NCI-H748 (cell line): ENCODE results near the gene PARVB.
"Not testable (repeated sequence)": the region's sequence is repeated elsewhere in the genome, so short reads cannot be mapped to it uniquely, and the experiment has no call there.

ENCODE experiments used
- DNase-seq: peaks from one replicate; lab custom pipeline; 2025; ENCODE audit not compliant: unreplicated experiment; lab: John Stamatoyannopoulos, UW

Gene PARVB

GRCh38 chr22:44103735-44104480 lies 79.8 kb downstream of the PARVB start:
- no peak for DNase-seq

GRCh38 chr22:44107340-44107739 lies 83.2 kb downstream of the PARVB start:
- DNase-seq: no peak

- DNase-seq: no peak
These were observed 84.0 kb downstream of the PARVB start for GRCh38 chr22:44108076-44108475.

- no peak for DNase-seq
These were observed 84.8 kb downstream of the PARVB start for GRCh38 chr22:44108806-44109385.

- no peak for DNase-seq
These were observed 85.3 kb downstream of the PARVB start for GRCh38 chr22:44109416-44109815.

GRCh38 chr22:44110656-44111055 lies 86.6 kb downstream of the PARVB start:
- not testable (repeated sequence) for DNase-seq

GRCh38 chr22:44111562-44112155 lies 87.6 kb downstream of the PARVB start:
- no peak for DNase-seq

GRCh38 chr22:44112191-44112590 lies 88.1 kb downstream of the PARVB start:
- no peak for DNase-seq

GRCh38 chr22:44116331-44116730 lies 92.2 kb downstream of the PARVB start:
- no peak for DNase-seq

GRCh38 chr22:44116755-44117684 lies 92.9 kb downstream of the PARVB start:
- DNase-seq: no peak

- no peak for DNase-seq
These were observed 93.6 kb downstream of the PARVB start for GRCh38 chr22:44117746-44118145.

- DNase-seq: no peak
These were observed 94.7 kb downstream of the PARVB start for GRCh38 chr22:44118645-44119315.

GRCh38 chr22:44119669-44120313 lies 95.7 kb downstream of the PARVB start:
- DNase-seq: no peak

GRCh38 chr22:44120314-44120704 lies 96.2 kb downstream of the PARVB start:
- no peak for DNase-seq

- no peak for DNase-seq
These were observed 101.3 kb downstream of the PARVB start for GRCh38 chr22:44125421-44125820.

- no peak for DNase-seq
These were observed 102.7 kb downstream of the PARVB start for GRCh38 chr22:44126807-44127206.

GRCh38 chr22:44127356-44127755 lies 103.3 kb downstream of the PARVB start:
- DNase-seq: no peak

GRCh38 chr22:44128958-44129618 lies 105.0 kb downstream of the PARVB start:
- DNase-seq: no peak

- DNase-seq: peak; percentile 48
These were observed 105.5 kb downstream of the PARVB start for GRCh38 chr22:44129619-44129976.
